HCT116 (cell line): ENCODE measurements around the gene HAND2. TPM values are rescaled to one million over a fixed set of nuclear protein-coding genes. Genes with fewer than 3 reads are reported as not detected.

Experiments used
- ATAC-seq: fragments of 200-7000 bp; cut with Tn5 transposase; 2 replicates; pipeline ENCODE4 v1.9.1; 2020; ENCODE audit warnings: mild to moderate bottlenecking, moderate library complexity
- BruUV-seq: library from RNA; stranded (reverse); fragments of 400-500 nt; replicated peaks from 2 replicates; lab custom pipeline; 2021; lab: Mats Ljungman, UMichigan
- CTCF ChIA-PET: fragments of 300-600 bp; sonication (Branson Sonifier 250); formaldehyde crosslinking; loops from one replicate; lab custom pipeline; 2021; ENCODE audit warnings: antibody characterized with exemption; lab: Charles Lee
- POLR2A ChIA-PET: fragments of 300-600, 350-600 bp; sonication (Branson Sonifier 250); formaldehyde crosslinking; loops from one replicate; lab custom pipeline; 2021; ENCODE audit warnings: antibody characterized with exemption; lab: Charles Lee
- RAD21 ChIA-PET, 2 experiments: fragments of 300-600 bp; sonication (Branson Sonifier 250); formaldehyde crosslinking; loops; one replicate each; lab custom pipeline; 2023; ENCODE audit warnings: low total read pairs in 2 of 2; ENCODE audit not compliant: uncharacterized antibody in 2 of 2, unreplicated experiment in 2 of 2, low non-redundant PET in 1 of 2; lab: Charles Lee
- DNase-seq: peaks from one replicate; pipeline ENCODE4 v3.0.0-alpha.2; 2010; ENCODE audit warnings: low read depth, low spot score
- H2AFZ ChIP-seq: fragments of 200-600 bp; shearing (Covaris generic), sonication (generic); 2 replicates; pipeline ENCODE4 v1.6.1; 2017; ENCODE audit warnings: low read depth, mixed run types, mixed read lengths, antibody characterized with exemption, low read length; ENCODE audit not compliant: poor library complexity, severe bottlenecking
- H3K27ac ChIP-seq: 2 replicates; pipeline ENCODE4 v1.5.1; 2012; ENCODE audit warnings: low read depth, low read length
- H3K27me3 ChIP-seq: fragments of 200-600 bp; sonication (generic); 2 replicates; pipeline ENCODE4 v1.6.1; 2016; ENCODE audit warnings: mixed run types, low read length, mixed read lengths; ENCODE audit not compliant: insufficient read depth
- H3K36me3 ChIP-seq, 2 experiments: fragments of 200-500 bp in 1 of 2; fragments of 200-600 bp in 1 of 2; sonication (Bioruptor generic) in 1 of 2; sonication (generic) in 1 of 2; 2 replicates each; pipeline versions ENCODE4 v1.5.1 to v1.6.1; 2014 to 2016; ENCODE audit warnings: low read length in 2 of 2, inconsistent platforms in 1 of 2, mixed read lengths in 1 of 2, mixed run types in 1 of 2; ENCODE audit not compliant: insufficient read depth in 2 of 2, control insufficient read depth in 1 of 2
- H3K4me1 ChIP-seq, 2 experiments: fragments of 200-600 bp in 1 of 2; sonication (generic) in 1 of 2; 2 replicates each; pipeline versions ENCODE4 v1.5.1 to v1.6.1; 2012 to 2017; ENCODE audit warnings: low read length in 2 of 2, inconsistent platforms in 1 of 2, mild to moderate bottlenecking in 1 of 2, mixed read lengths in 1 of 2, mixed run types in 1 of 2, moderate library complexity in 1 of 2; ENCODE audit not compliant: insufficient read depth in 2 of 2, control insufficient read depth in 1 of 2
- H3K4me2 ChIP-seq: fragments of 200-600 bp; sonication (generic); 2 replicates; pipeline ENCODE4 v1.6.1; 2017; ENCODE audit warnings: mixed run types, low read length, mixed read lengths
- H3K4me3 ChIP-seq, 2 experiments: fragments of 200-600 bp in 1 of 2; sonication (generic) in 1 of 2; replicated peaks in 1 of 2; 2 replicates each; pipeline ENCODE4 v1.5.1; 2011 to 2016; ENCODE audit warnings: low read length in 2 of 2, control low read depth in 1 of 2, low read depth in 1 of 2, mild to moderate bottlenecking in 1 of 2, mixed read lengths in 1 of 2, mixed run types in 1 of 2
- H3K79me2 ChIP-seq: fragments of 200-600 bp; sonication (generic); 2 replicates; pipeline ENCODE4 v1.6.1; 2017; ENCODE audit warnings: mild to moderate bottlenecking, mixed run types, low read length, moderate library complexity, mixed read lengths; ENCODE audit not compliant: insufficient read depth
- H3K9ac ChIP-seq: fragments of 200-600 bp; sonication (generic); 2 replicates; pipeline ENCODE4 v1.6.1; 2016; ENCODE audit warnings: low read length, mixed read lengths
- H3K9me2 ChIP-seq: fragments of 200-600 bp; sonication (generic), shearing (Covaris generic); 2 replicates; pipeline ENCODE4 v1.6.1; 2017; ENCODE audit warnings: mixed run types, mild to moderate bottlenecking, moderate library complexity; ENCODE audit not compliant: insufficient read depth
- H3K9me3 ChIP-seq, 2 experiments: fragments of 200-500 bp in 1 of 2; fragments of 200-600 bp in 1 of 2; sonication (Bioruptor generic) in 1 of 2; sonication (generic) in 1 of 2; 2 replicates each; pipeline ENCODE4 v1.6.1; 2014 to 2017; ENCODE audit warnings: low read length in 2 of 2, mixed read lengths in 2 of 2, inconsistent platforms in 1 of 2, low read depth in 1 of 2, mild to moderate bottlenecking in 1 of 2, mixed run types in 1 of 2, moderate library complexity in 1 of 2; ENCODE audit not compliant: control insufficient read depth in 1 of 2, insufficient read depth in 1 of 2
- H4K20me1 ChIP-seq: fragments of 200-600 bp; sonication (generic), shearing (Covaris generic); 2 replicates; pipeline ENCODE4 v1.6.1; 2017; ENCODE audit warnings: mixed run types, mild to moderate bottlenecking, moderate library complexity; ENCODE audit not compliant: insufficient read depth
- ATF3 ChIP-seq: IDR thresholded peaks from 2 replicates; pipeline ENCODE4 v1.6.1; 2012
- CBX3 ChIP-seq: IDR thresholded peaks from 2 replicates; pipeline ENCODE4 v1.6.1; 2012; ENCODE audit warnings: low read depth
- CEBPB ChIP-seq: IDR thresholded peaks from 2 replicates; pipeline ENCODE4 v1.6.1; 2012; ENCODE audit warnings: low read depth
- CTCF ChIP-seq, 3 experiments: fragments of 200-600 bp in 1 of 3; sonication (generic) in 1 of 3; IDR thresholded peaks in 2 of 3; conservative IDR thresholded peaks in 1 of 3; 2 replicates each; pipeline ENCODE4 v1.5.1; 2012 to 2017; ENCODE audit warnings: low read depth in 2 of 3, low read length in 2 of 3, antibody characterized with exemption in 1 of 3, borderline replicate concordance in 1 of 3, control low read depth in 1 of 3, mild to moderate bottlenecking in 1 of 3, mixed read lengths in 1 of 3, mixed run types in 1 of 3, moderate library complexity in 1 of 3; ENCODE audit not compliant: insufficient read depth in 1 of 3
- ELF1 ChIP-seq: IDR thresholded peaks from 2 replicates; pipeline ENCODE4 v1.6.1; 2012; ENCODE audit warnings: low read depth, borderline replicate concordance
- EZH2 ChIP-seq: fragments of 200-600 bp; sonication (generic); IDR thresholded peaks from 2 replicates; pipeline ENCODE4 v1.6.1; 2017; ENCODE audit warnings: antibody characterized with exemption, mixed run types
- EZH2phosphoT487 ChIP-seq: fragments of 200-600 bp; IDR thresholded peaks from 2 replicates; pipeline ENCODE4 v1.6.1; 2018; ENCODE audit warnings: antibody characterized with exemption, borderline replicate concordance
- FOSL1 ChIP-seq: IDR thresholded peaks from 2 replicates; pipeline ENCODE4 v1.6.1; 2012; ENCODE audit warnings: low read depth
- POLR2A ChIP-seq: IDR thresholded peaks from 2 replicates; pipeline ENCODE4 v1.7.0; 2011; ENCODE audit warnings: borderline replicate concordance; ENCODE audit not compliant: insufficient read depth, insufficient read length; ENCODE audit errors: extremely low read depth
- POLR2AphosphoS5 ChIP-seq: IDR thresholded peaks from 2 replicates; pipeline ENCODE4 v1.6.1; 2011; ENCODE audit warnings: mild to moderate bottlenecking, low read depth, low read length, moderate library complexity
- SP1 ChIP-seq: IDR thresholded peaks from 2 replicates; pipeline ENCODE4 v1.6.1; 2012; ENCODE audit warnings: low read depth
- SRF ChIP-seq: IDR thresholded peaks from 2 replicates; pipeline ENCODE4 v1.6.1; 2012; ENCODE audit warnings: low read depth
- TCF7L2 ChIP-seq: IDR thresholded peaks from 2 replicates; pipeline ENCODE4 v1.7.0; 2011; ENCODE audit warnings: borderline replicate concordance, inconsistent platforms; ENCODE audit not compliant: insufficient read depth, insufficient read length; ENCODE audit errors: extremely low read depth
- YY1 ChIP-seq: IDR thresholded peaks from 2 replicates; pipeline ENCODE4 v1.6.1; 2011; ENCODE audit warnings: low read length, low read depth, moderate library complexity, mild to moderate bottlenecking; ENCODE audit not compliant: insufficient replicate concordance; ENCODE audit errors: extremely low read depth
- ZFX ChIP-seq: fragments of 450-650 bp; IDR thresholded peaks from 2 replicates; pipeline ENCODE4 v1.6.1; 2017
- intact Hi-C: fragments of 100-400 bp; cut with micrococcal nuclease; formaldehyde crosslinking; loops from 2 replicates; pipeline ENCODE4 v1.10.0; 2022
- total RNA-seq: library from RNA; stranded (reverse); gene quantifications from one replicate; pipeline ENCODE4 v1.2.1, GENCODE V29; 2021; ENCODE audit not compliant: unreplicated experiment
- TF ChIP-seq, protein P1 (sequence below): IDR thresholded peaks from 2 replicates; pipeline ENCODE4 v1.6.1; 2012; ENCODE audit warnings: low read depth
- TF ChIP-seq, protein P2 (sequence below): IDR thresholded peaks from 2 replicates; pipeline ENCODE4 v1.6.1; 2011; ENCODE audit warnings: mild to moderate bottlenecking, low read length, moderate library complexity; ENCODE audit not compliant: insufficient replicate concordance; ENCODE audit errors: extremely low read depth

Gene HAND2
- total RNA-seq, 1 experiment from 2014 or later: not detected

GRCh38 chr4:173503330-173504180 lies 26.5 kb downstream of the HAND2 start:
- ChIA-PET POLR2A (no interaction called here), RAD21 (no interaction called here), CTCF (interaction anchor here (0.9 kb wide), 1 partner anchor 487 kb away, joined by 3 read pairs; no protein-coding TSS in a partner anchor)
- DNase-seq (no peak), ATAC-seq (no peak)
- Histone ChIP-seq H2AFZ (no peak overlapping the region), H3K27me3 (no peaks in the 10 kb centered on the region), H3K79me2 (no peaks in the 10 kb centered on the region), H3K4me2 (no peak overlapping the region), H4K20me1 (no peaks in the 10 kb centered on the region), H3K4me1 (no peaks in the 10 kb centered on the region), H3K27ac (no peak overlapping the region), H3K9ac (no peak overlapping the region), H3K4me3 (no peak overlapping the region), H3K9me2 (no peaks in the 10 kb centered on the region), H3K9me3 (no peaks in the 10 kb centered on the region), H3K36me3 (no peaks in the 10 kb centered on the region)
- intact Hi-C loops: loop anchor here (2.0 kb wide), 1 partner anchor 487 kb away; no protein-coding TSS in a partner anchor
- no TSS peak for BruUV-seq
- TF ChIP-seq TCF7L2 (no peak), EZH2 (no peak), SP1 (no peak), SRF (no peak), POLR2AphosphoS5 (no peak), ZFX (no peak), FOSL1 (no peak), CBX3 (no peak), YY1 (no peak), CEBPB (no peak), ATF3 (no peak), CTCF (IDR thresholded peaks at IDR 0.05 in 2 of 3, conservative IDR thresholded peaks at IDR 0.05 in 1 of 3; ENCODE audit: borderline replicate concordance in 1 of 3, insufficient read depth in 1 of 3, low read depth in 2 of 3, low read length in 2 of 3) (no peak), POLR2A (no peak), ELF1 (no peak), EZH2phosphoT487 (no peak)
- TF ChIP-seq, protein P1, sequence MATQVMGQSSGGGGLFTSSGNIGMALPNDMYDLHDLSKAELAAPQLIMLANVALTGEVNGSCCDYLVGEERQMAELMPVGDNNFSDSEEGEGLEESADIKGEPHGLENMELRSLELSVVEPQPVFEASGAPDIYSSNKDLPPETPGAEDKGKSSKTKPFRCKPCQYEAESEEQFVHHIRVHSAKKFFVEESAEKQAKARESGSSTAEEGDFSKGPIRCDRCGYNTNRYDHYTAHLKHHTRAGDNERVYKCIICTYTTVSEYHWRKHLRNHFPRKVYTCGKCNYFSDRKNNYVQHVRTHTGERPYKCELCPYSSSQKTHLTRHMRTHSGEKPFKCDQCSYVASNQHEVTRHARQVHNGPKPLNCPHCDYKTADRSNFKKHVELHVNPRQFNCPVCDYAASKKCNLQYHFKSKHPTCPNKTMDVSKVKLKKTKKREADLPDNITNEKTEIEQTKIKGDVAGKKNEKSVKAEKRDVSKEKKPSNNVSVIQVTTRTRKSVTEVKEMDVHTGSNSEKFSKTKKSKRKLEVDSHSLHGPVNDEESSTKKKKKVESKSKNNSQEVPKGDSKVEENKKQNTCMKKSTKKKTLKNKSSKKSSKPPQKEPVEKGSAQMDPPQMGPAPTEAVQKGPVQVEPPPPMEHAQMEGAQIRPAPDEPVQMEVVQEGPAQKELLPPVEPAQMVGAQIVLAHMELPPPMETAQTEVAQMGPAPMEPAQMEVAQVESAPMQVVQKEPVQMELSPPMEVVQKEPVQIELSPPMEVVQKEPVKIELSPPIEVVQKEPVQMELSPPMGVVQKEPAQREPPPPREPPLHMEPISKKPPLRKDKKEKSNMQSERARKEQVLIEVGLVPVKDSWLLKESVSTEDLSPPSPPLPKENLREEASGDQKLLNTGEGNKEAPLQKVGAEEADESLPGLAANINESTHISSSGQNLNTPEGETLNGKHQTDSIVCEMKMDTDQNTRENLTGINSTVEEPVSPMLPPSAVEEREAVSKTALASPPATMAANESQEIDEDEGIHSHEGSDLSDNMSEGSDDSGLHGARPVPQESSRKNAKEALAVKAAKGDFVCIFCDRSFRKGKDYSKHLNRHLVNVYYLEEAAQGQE: no peak
- TF ChIP-seq, protein P2, sequence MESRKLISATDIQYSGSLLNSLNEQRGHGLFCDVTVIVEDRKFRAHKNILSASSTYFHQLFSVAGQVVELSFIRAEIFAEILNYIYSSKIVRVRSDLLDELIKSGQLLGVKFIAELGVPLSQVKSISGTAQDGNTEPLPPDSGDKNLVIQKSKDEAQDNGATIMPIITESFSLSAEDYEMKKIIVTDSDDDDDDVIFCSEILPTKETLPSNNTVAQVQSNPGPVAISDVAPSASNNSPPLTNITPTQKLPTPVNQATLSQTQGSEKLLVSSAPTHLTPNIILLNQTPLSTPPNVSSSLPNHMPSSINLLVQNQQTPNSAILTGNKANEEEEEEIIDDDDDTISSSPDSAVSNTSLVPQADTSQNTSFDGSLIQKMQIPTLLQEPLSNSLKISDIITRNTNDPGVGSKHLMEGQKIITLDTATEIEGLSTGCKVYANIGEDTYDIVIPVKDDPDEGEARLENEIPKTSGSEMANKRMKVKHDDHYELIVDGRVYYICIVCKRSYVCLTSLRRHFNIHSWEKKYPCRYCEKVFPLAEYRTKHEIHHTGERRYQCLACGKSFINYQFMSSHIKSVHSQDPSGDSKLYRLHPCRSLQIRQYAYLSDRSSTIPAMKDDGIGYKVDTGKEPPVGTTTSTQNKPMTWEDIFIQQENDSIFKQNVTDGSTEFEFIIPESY: no peak
